ENCODE data around the gene GRIFIN. TPM values are rescaled to one million over a fixed set of nuclear protein-coding genes. Genes with fewer than 3 reads are reported as not detected.
"Not testable (repeated sequence)": the region's sequence is repeated elsewhere in the genome, so short reads cannot be mapped to it uniquely, and the experiment has no call there.

Gene GRIFIN
- total RNA-seq, 2 experiments from 2014 or later = not detected

- Mint-ChIP-seq H3K9me3 (peaks cover under 1% of the 10 kb centered on the region), H3K27me3 (no peaks in the 10 kb centered on the region), H3K36me3 (ENCODE audit: low read depth) (no peaks in the 10 kb centered on the region), H3K4me3 (no peak overlapping the region), H3K4me1 (peaks cover 13% of the 10 kb centered on the region), H3K27ac (no peak overlapping the region)
- ChIA-PET POLR2A (interaction anchor here (1.8 kb wide), 1 partner anchor 32 kb away, joined by 5 read pairs; no protein-coding TSS in a partner anchor), CTCF (interaction anchor here (0.8 to 1.5 kb wide), 4 partner anchors 8 to 69 kb away, joined by 3 read pairs; no protein-coding TSS in a partner anchor)
- DNase-seq = peak; percentile 81
Observed at GRCh38 chr7:2477447-2478398, 1.5 kb upstream of the GRIFIN start.

DNA sequence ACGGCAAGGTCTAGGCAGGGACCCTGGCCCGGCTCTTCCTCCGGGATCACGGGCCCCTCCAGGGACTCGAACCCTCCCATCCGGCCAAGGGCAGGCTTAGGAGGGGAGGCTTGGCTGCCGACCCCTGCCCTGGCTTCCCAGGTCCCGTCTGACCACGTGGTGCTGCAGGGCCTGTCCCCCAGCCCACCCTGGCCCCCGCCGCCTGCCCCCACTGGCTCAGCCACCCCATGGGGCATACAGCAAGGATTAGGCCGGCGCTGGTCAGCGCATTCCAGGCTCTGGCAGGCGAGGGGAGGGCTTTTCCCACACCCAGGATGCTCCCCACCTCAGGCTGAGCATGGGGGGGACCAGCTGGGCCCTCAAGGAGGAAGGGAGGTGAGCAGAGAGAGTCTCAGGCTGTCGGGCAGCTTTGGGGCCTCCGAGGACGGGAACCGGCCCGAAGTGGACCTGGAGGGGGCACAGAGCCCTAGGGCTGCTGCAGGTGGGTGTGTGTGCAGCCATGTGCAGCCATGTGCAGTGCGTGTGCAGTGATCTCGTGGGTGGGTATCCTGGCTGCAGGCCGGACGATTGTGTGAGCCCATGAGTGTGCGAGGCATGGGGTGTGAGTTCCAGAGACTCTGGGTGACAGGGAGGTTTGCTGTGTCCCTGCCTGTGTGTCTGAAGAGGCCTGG, 713 bp upstream of the GRIFIN start:
- no peak overlapping the region for H3K4me3 Mint-ChIP-seq

DNA sequence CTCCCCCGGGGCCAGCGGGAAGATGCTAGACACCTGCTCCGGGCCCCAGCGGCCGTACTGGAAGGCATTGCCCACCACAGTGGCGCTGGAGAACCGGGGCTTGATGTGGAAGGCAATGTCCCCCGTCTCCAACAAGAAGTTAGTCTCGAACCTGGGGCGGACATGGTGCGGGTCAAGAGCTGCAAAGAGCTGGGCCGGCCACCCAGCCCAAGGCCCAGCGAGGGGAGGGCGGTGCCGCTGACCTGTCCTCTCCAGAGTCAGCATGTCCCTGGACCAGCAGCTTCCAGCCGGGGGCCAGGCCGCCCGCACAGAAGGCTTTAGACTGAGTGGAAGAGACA, 551 bp downstream of the GRIFIN start:
- ChIA-PET CTCF (no interaction called here), POLR2A (no interaction called here)

More for the DNA sequence above, 713 bp upstream of the GRIFIN start:
- Mint-ChIP-seq H3K27ac (no peak overlapping the region), H3K36me3 (ENCODE audit: low read depth) (no peaks in the 10 kb centered on the region), H3K27me3 (no peaks in the 10 kb centered on the region), H3K4me1 (peaks cover 13% of the 10 kb centered on the region), H3K9me3 (no peaks in the 10 kb centered on the region)
- ChIA-PET CTCF (interaction anchor here (0.9 to 1.5 kb wide), 2 partner anchors 9 to 204 kb away, joined by 3 read pairs; no protein-coding TSS in a partner anchor), POLR2A (interaction anchor here (1.8 kb wide), 1 partner anchor 32 kb away, joined by 5 read pairs; no protein-coding TSS in a partner anchor)
- no peak for DNase-seq

GRCh38 chr7:2474813-2475677, 1.2 kb downstream of the GRIFIN start:
- POLR2A ChIA-PET = no interaction called here
- Mint-ChIP-seq H3K4me1 (peaks cover 13% of the 10 kb centered on the region), H3K27ac (no peak overlapping the region), H3K9me3 (no peaks in the 10 kb centered on the region), H3K4me3 (no peak overlapping the region), H3K27me3 (peaks cover 7% of the 10 kb centered on the region), H3K36me3 (ENCODE audit: low read depth) (no peaks in the 10 kb centered on the region)
- CTCF ChIA-PET = no interaction called here
- no peak for DNase-seq

More for the DNA sequence above, 551 bp downstream of the GRIFIN start:
- Mint-ChIP-seq H3K4me1 (peaks cover 13% of the 10 kb centered on the region), H3K27me3 (peaks cover under 1% of the 10 kb centered on the region), H3K36me3 (ENCODE audit: low read depth) (no peaks in the 10 kb centered on the region), H3K9me3 (no peaks in the 10 kb centered on the region), H3K27ac (no peak overlapping the region), H3K4me3 (no peak overlapping the region)
- no peak for DNase-seq

GRCh38 chr7:2474224-2474623, 2.0 kb downstream of the GRIFIN start:
- POLR2A ChIA-PET = no interaction called here
- Mint-ChIP-seq H3K4me3 (no peak overlapping the region), H3K27me3 (peaks cover 10% of the 10 kb centered on the region), H3K27ac (no peak overlapping the region), H3K4me1 (peaks cover 13% of the 10 kb centered on the region), H3K36me3 (ENCODE audit: low read depth) (no peaks in the 10 kb centered on the region), H3K9me3 (no peaks in the 10 kb centered on the region)
- CTCF ChIA-PET = no interaction called here
- no peak for DNase-seq

GRCh38 chr7:2473496-2474180, 2.6 kb downstream of the GRIFIN start:
- no peak for DNase-seq
- Mint-ChIP-seq H3K27me3 (peaks cover 12% of the 10 kb centered on the region), H3K4me3 (no peak overlapping the region), H3K27ac (no peak overlapping the region), H3K9me3 (no peaks in the 10 kb centered on the region), H3K36me3 (ENCODE audit: low read depth) (no peaks in the 10 kb centered on the region), H3K4me1 (peaks cover 15% of the 10 kb centered on the region)
- ChIA-PET POLR2A (interaction anchor here (1.0 kb wide), 1 partner anchor 10 kb away, joined by 3 read pairs; no protein-coding TSS in a partner anchor), CTCF (no interaction called here)

GRCh38 chr7:2472739-2473138, 3.5 kb downstream of the GRIFIN start:
- H3K27me3 Mint-ChIP-seq = peaks cover 12% of the 10 kb centered on the region
- no peaks in the 10 kb centered on the region for H3K36me3 Mint-ChIP-seq (ENCODE audit: low read depth)
- H3K4me3 Mint-ChIP-seq = no peak overlapping the region
- ChIA-PET CTCF (no interaction called here), POLR2A (no interaction called here)
- no peaks in the 10 kb centered on the region for H3K9me3 Mint-ChIP-seq
- no peak for DNase-seq
- peaks cover 8% of the 10 kb centered on the region for H3K4me1 Mint-ChIP-seq
- no peak overlapping the region for H3K27ac Mint-ChIP-seq

GRCh38 chr7:2471396-2471795, 4.8 kb downstream of the GRIFIN start:
- H3K4me1 Mint-ChIP-seq = peaks cover 1% of the 10 kb centered on the region
- H3K36me3 Mint-ChIP-seq (ENCODE audit: low read depth) = no peaks in the 10 kb centered on the region
- ChIA-PET POLR2A (interaction anchor here (1.1 to 1.4 kb wide), 2 partner anchors 19 to 39 kb away, joined by 3 read pairs; no protein-coding TSS in a partner anchor), CTCF (interaction anchor here (1.0 to 6.1 kb wide), 4 partner anchors 11 to 148 kb away, joined by 3 to 87 read pairs (median 3); no protein-coding TSS in a partner anchor)
- H3K27me3 Mint-ChIP-seq = peaks cover 12% of the 10 kb centered on the region
- no peak overlapping the region for H3K4me3 Mint-ChIP-seq
- no peaks in the 10 kb centered on the region for H3K9me3 Mint-ChIP-seq
- DNase-seq = no peak
- H3K27ac Mint-ChIP-seq = no peak overlapping the region

- POLR2A ChIA-PET = interaction anchor here (0.9 to 1.4 kb wide), 3 partner anchors 19 to 52 kb away, joined by 3 read pairs; no protein-coding TSS in a partner anchor
- peaks cover 1% of the 10 kb centered on the region for H3K4me1 Mint-ChIP-seq
Observed at GRCh38 chr7:2471022-2471329, 5.2 kb downstream of the GRIFIN start.

GRCh38 chr7:2470204-2471021, 5.8 kb downstream of the GRIFIN start:
- ChIA-PET POLR2A (interaction anchor here (0.9 to 1.4 kb wide), 3 partner anchors 18 to 51 kb away, joined by 3 read pairs; no protein-coding TSS in a partner anchor), CTCF (interaction anchor here (0.9 to 6.1 kb wide), 7 partner anchors 8 to 148 kb away, joined by 3 to 87 read pairs (median 3); no protein-coding TSS in a partner anchor)
- H3K27me3 Mint-ChIP-seq = peaks cover 15% of the 10 kb centered on the region
- no peaks in the 10 kb centered on the region for H3K9me3 Mint-ChIP-seq
- H3K36me3 Mint-ChIP-seq (ENCODE audit: low read depth) = no peaks in the 10 kb centered on the region
- H3K4me3 Mint-ChIP-seq = no peak overlapping the region
- H3K4me1 Mint-ChIP-seq = peaks cover 1% of the 10 kb centered on the region
- H3K27ac Mint-ChIP-seq = no peak overlapping the region
- no peak for DNase-seq

More at GRCh38 chr7:2471022-2471329, 5.2 kb downstream of the GRIFIN start:
- H3K9me3 Mint-ChIP-seq = no peaks in the 10 kb centered on the region
- no peaks in the 10 kb centered on the region for H3K36me3 Mint-ChIP-seq (ENCODE audit: low read depth)
- DNase-seq = no peak
- H3K27me3 Mint-ChIP-seq = peaks cover 13% of the 10 kb centered on the region
- H3K27ac Mint-ChIP-seq = no peak overlapping the region
- no peak overlapping the region for H3K4me3 Mint-ChIP-seq
- CTCF ChIA-PET = interaction anchor here (0.9 to 6.1 kb wide), 5 partner anchors 11 to 148 kb away, joined by 3 to 87 read pairs (median 3); no protein-coding TSS in a partner anchor

GRCh38 chr7:2469460-2470203, 6.6 kb downstream of the GRIFIN start:
- peaks cover 15% of the 10 kb centered on the region for H3K27me3 Mint-ChIP-seq
- H3K27ac Mint-ChIP-seq; H3K9me3 Mint-ChIP-seq; DNase-seq; H3K4me1 Mint-ChIP-seq; H3K36me3 Mint-ChIP-seq (ENCODE audit: low read depth); H3K4me3 Mint-ChIP-seq: not testable (repeated sequence)
- POLR2A ChIA-PET = interaction anchor here (0.9 to 1.4 kb wide), 3 partner anchors 18 to 50 kb away, joined by 3 to 8 read pairs (median 3); no protein-coding TSS in a partner anchor
- CTCF ChIA-PET = interaction anchor here (0.6 to 6.1 kb wide), 17 partner anchors 8 to 240 kb away, joined by 3 to 87 read pairs (median 5); no protein-coding TSS in a partner anchor

Measured in activated CD4-positive, alpha-beta memory T cell treated with anti-CD3 and anti-CD28 coated beads, Interleukin-2, amount 10 ng/mL, durations not matched to agents 7 days and 5 days (primary cell).